Muscle of leg (tissue), 11 donors: ENCODE measurements around the gene PHPT1. TPM values are rescaled to one million over a fixed set of nuclear protein-coding genes. Genes with fewer than 3 reads are reported as not detected.
"Not testable (repeated sequence)": the region's sequence is repeated elsewhere in the genome, so short reads cannot be mapped to it uniquely, and the experiment has no call there.

Source experiments
- DNase-seq: peaks from one replicate; pipeline ENCODE4 v3.0.0; 2013
- H3K27ac ChIP-seq: one replicate; pipeline ENCODE4 v1.5.1; 2013; ENCODE audit warnings: mild to moderate bottlenecking, low read length, control low read depth
- H3K27me3 ChIP-seq: one replicate; pipeline ENCODE4 v1.6.1; 2013; ENCODE audit warnings: low read length; ENCODE audit not compliant: control insufficient read depth, insufficient read depth
- H3K36me3 ChIP-seq: one replicate; pipeline ENCODE4 v1.6.1; 2013; ENCODE audit warnings: low read length; ENCODE audit not compliant: control insufficient read depth, insufficient read depth
- H3K4me1 ChIP-seq: one replicate; pipeline ENCODE4 v1.6.1; 2013; ENCODE audit warnings: low read length; ENCODE audit not compliant: control insufficient read depth, insufficient read depth
- H3K4me3 ChIP-seq: one replicate; pipeline ENCODE4 v1.5.1; 2013; ENCODE audit warnings: low read length, control low read depth
- H3K9me3 ChIP-seq: replicated peaks from 2 replicates; pipeline ENCODE4 v1.6.1; 2013; ENCODE audit warnings: low read depth, low read length; ENCODE audit not compliant: control insufficient read depth
- WGBS: methylation state at CpG from one replicate; pipeline ENCODE4 v1.1.5; 2013; ENCODE audit warnings: missing lambda C conversion rate; ENCODE audit not compliant: insufficient coverage; 5-methylcytosine and 5-hydroxymethylcytosine counted together
- polyA plus RNA-seq, 8 donors: library from polyadenylated mRNA; unstranded; fragments of 120-200 nt; gene quantifications; one replicate each; pipeline versions ENCODE4 v1.2.1 to v1.2.3, GENCODE V29; 2013; ENCODE audit warnings: inconsistent platforms in 1 of 8, low replicate concordance in 1 of 8; ENCODE audit not compliant: insufficient read length in 8 of 8, insufficient read depth in 1 of 8
- total RNA-seq: library from RNA; stranded (reverse); fragments of 120-200 nt; gene quantifications from one replicate; pipeline ENCODE4 v1.2.4, GENCODE V29; 2013

Gene PHPT1
- total and polyA plus RNA-seq, 9 donors, result 103 to 145 (median 115) TPM

- peaks cover 79% of the 10 kb centered on the region for H3K36me3 ChIP-seq
- no peak overlapping the region for H3K27ac ChIP-seq
- H3K4me1 ChIP-seq, result peaks cover 14% of the 10 kb centered on the region
- no peak for DNase-seq
- H3K9me3 ChIP-seq, result no peaks in the 10 kb centered on the region
- no peaks in the 10 kb centered on the region for H3K27me3 ChIP-seq
- H3K4me3 ChIP-seq, result no peak overlapping the region
- 87% methylated on average over 14 of the region's 14 CpGs for WGBS
These were observed 19.8 kb upstream of the PHPT1 start for GRCh38 chr9:136829412-136829811.

GRCh38 chr9:136829981-136830885 lies 19.0 kb upstream of the PHPT1 start:
- no peak overlapping the region for H3K4me3 ChIP-seq
- 89% methylated on average over 41 of the region's 41 CpGs for WGBS
- no peaks in the 10 kb centered on the region for H3K27me3 ChIP-seq
- H3K27ac ChIP-seq, result no peak overlapping the region
- H3K4me1 ChIP-seq, result peaks cover 8% of the 10 kb centered on the region
- DNase-seq, result peak; percentile 7
- H3K36me3 ChIP-seq, result peaks cover 75% of the 10 kb centered on the region
- H3K9me3 ChIP-seq, result no peaks in the 10 kb centered on the region

GRCh38 chr9:136831002-136831719 lies 18.0 kb upstream of the PHPT1 start:
- WGBS, result 90% methylated on average over 30 of the region's 30 CpGs
- Histone ChIP-seq H3K4me1 (peaks cover 6% of the 10 kb centered on the region), H3K4me3 (no peak overlapping the region), H3K27ac (no peak overlapping the region), H3K9me3 (no peaks in the 10 kb centered on the region), H3K27me3 (no peaks in the 10 kb centered on the region), H3K36me3 (peaks cover 74% of the 10 kb centered on the region)
- peak; percentile 4 for DNase-seq

GRCh38 chr9:136831720-136832104 lies 17.5 kb upstream of the PHPT1 start:
- H3K36me3 ChIP-seq, result peaks cover 74% of the 10 kb centered on the region
- H3K27ac ChIP-seq, result no peak overlapping the region
- DNase-seq, result no peak
- H3K4me3 ChIP-seq, result no peak overlapping the region
- WGBS, result 85% methylated on average over 23 of the region's 23 CpGs
- no peaks in the 10 kb centered on the region for H3K27me3 ChIP-seq
- peaks cover 10% of the 10 kb centered on the region for H3K4me1 ChIP-seq
- H3K9me3 ChIP-seq, result no peaks in the 10 kb centered on the region

- WGBS, result 84% methylated on average over 7 of the region's 9 CpGs
- Histone ChIP-seq H3K36me3 (peaks cover 66% of the 10 kb centered on the region), H3K27ac (no peak overlapping the region), H3K27me3 (no peaks in the 10 kb centered on the region), H3K4me1 (peaks cover 10% of the 10 kb centered on the region), H3K9me3 (no peaks in the 10 kb centered on the region), H3K4me3 (no peak overlapping the region)
- no peak for DNase-seq
These were observed 16.6 kb upstream of the PHPT1 start for GRCh38 chr9:136832581-136832980.

- peak; percentile 5 for DNase-seq
- not testable (repeated sequence) for H3K27ac ChIP-seq, H3K4me3 ChIP-seq, H3K9me3 ChIP-seq, H3K27me3 ChIP-seq
- H3K4me1 ChIP-seq, result peaks cover 13% of the 10 kb centered on the region
- 83% methylated on average over 12 of the region's 16 CpGs for WGBS
- H3K36me3 ChIP-seq, result peaks cover 65% of the 10 kb centered on the region
These were observed 15.7 kb upstream of the PHPT1 start for GRCh38 chr9:136833381-136834048.

GRCh38 chr9:136835162-136835931 lies 13.9 kb upstream of the PHPT1 start:
- WGBS, result 81% methylated on average over 36 of the region's 36 CpGs
- H3K27me3 ChIP-seq, result no peaks in the 10 kb centered on the region
- H3K4me1 ChIP-seq, result peaks cover 23% of the 10 kb centered on the region
- no peaks in the 10 kb centered on the region for H3K9me3 ChIP-seq
- no peak overlapping the region for H3K27ac ChIP-seq
- peak; percentile 12 for DNase-seq
- peaks cover 59% of the 10 kb centered on the region for H3K36me3 ChIP-seq
- H3K4me3 ChIP-seq, result no peak overlapping the region

- WGBS, result 77% methylated on average over 16 of the region's 21 CpGs
- no peak overlapping the region for H3K4me3 ChIP-seq
- H3K27me3 ChIP-seq, result no peaks in the 10 kb centered on the region
- H3K4me1 ChIP-seq, result peaks cover 32% of the 10 kb centered on the region
- no peaks in the 10 kb centered on the region for H3K9me3 ChIP-seq
- peak; percentile 35 for DNase-seq
- H3K27ac ChIP-seq, result no peak overlapping the region
- H3K36me3 ChIP-seq, result peaks cover 50% of the 10 kb centered on the region
These were observed 13.0 kb upstream of the PHPT1 start for GRCh38 chr9:136835932-136836904.
